Neutrophil (primary cell): ENCODE measurements around the gene EPHA2.

Source experiments
- H3K27ac ChIP-seq: fragments of 200-600 bp; sonication (generic); 2 replicates; pipeline ENCODE4 v1.5.1; 2016; ENCODE audit warnings: mild to moderate bottlenecking, moderate library complexity
- H3K27me3 ChIP-seq: fragments of 200-600 bp; sonication (generic); 2 replicates; pipeline ENCODE4 v1.6.0; 2016; ENCODE audit warnings: mild to moderate bottlenecking
- H3K36me3 ChIP-seq: fragments of 200-600 bp; sonication (generic); 2 replicates; pipeline ENCODE4 v1.5.1; 2017
- H3K4me1 ChIP-seq, 2 experiments: fragments of 200-600 bp in 1 of 2; sonication (generic) in 1 of 2; 1 replicate in 1 of 2; 2 replicates in 1 of 2; pipeline versions ENCODE4 v1.5.1 to v1.6.1; 2013 to 2016; ENCODE audit warnings: low read depth in 1 of 2, low read length in 1 of 2, mild to moderate bottlenecking in 1 of 2, moderate library complexity in 1 of 2; ENCODE audit not compliant: control insufficient read depth in 1 of 2, insufficient read depth in 1 of 2
- H3K4me3 ChIP-seq, 2 experiments: fragments of 200-600 bp in 1 of 2; sonication (generic) in 1 of 2; 1 replicate in 1 of 2; 2 replicates in 1 of 2; pipeline ENCODE4 v1.5.1; 2013 to 2016; ENCODE audit warnings: low read depth in 1 of 2, low read length in 1 of 2, mild to moderate bottlenecking in 1 of 2, moderate library complexity in 1 of 2
- H3K9me3 ChIP-seq: fragments of 200-600 bp; sonication (generic); 2 replicates; pipeline ENCODE4 v1.5.1; 2016
- CTCF ChIP-seq: fragments of 200-600 bp; sonication (generic); IDR thresholded peaks from 2 replicates; pipeline ENCODE4 v1.5.1; 2016; ENCODE audit warnings: antibody characterized with exemption

The EPHA2 gene

GRCh38 chr1:16120940-16121410, 34.9 kb downstream of the EPHA2 start:
- no peak overlapping the region for H3K27ac ChIP-seq
- H3K27me3 ChIP-seq, result no peaks in the 10 kb centered on the region
- no peaks in the 10 kb centered on the region for H3K36me3 ChIP-seq
- H3K4me3 ChIP-seq, result no peak overlapping the region
- no peak for TF ChIP-seq CTCF
- no peaks in the 10 kb centered on the region for H3K4me1 ChIP-seq
- no peaks in the 10 kb centered on the region for H3K9me3 ChIP-seq

GRCh38 chr1:16120407-16120806, 35.5 kb downstream of the EPHA2 start:
- Histone ChIP-seq H3K27ac (no peak overlapping the region), H3K27me3 (no peaks in the 10 kb centered on the region), H3K36me3 (no peaks in the 10 kb centered on the region), H3K4me1 (no peaks in the 10 kb centered on the region), H3K4me3 (no peak overlapping the region), H3K9me3 (no peaks in the 10 kb centered on the region)
- no peak for TF ChIP-seq CTCF

GRCh38 chr1:16119926-16120325, 35.9 kb downstream of the EPHA2 start:
- no peak for TF ChIP-seq CTCF
- Histone ChIP-seq H3K27me3 (no peaks in the 10 kb centered on the region), H3K36me3 (no peaks in the 10 kb centered on the region), H3K4me1 (no peaks in the 10 kb centered on the region), H3K9me3 (no peaks in the 10 kb centered on the region), H3K27ac (no peak overlapping the region), H3K4me3 (no peak overlapping the region)

- no peak for TF ChIP-seq CTCF
- no peak overlapping the region for H3K27ac ChIP-seq
- no peak overlapping the region for H3K4me3 ChIP-seq
- H3K36me3 ChIP-seq, result no peaks in the 10 kb centered on the region
- H3K4me1 ChIP-seq, result no peaks in the 10 kb centered on the region
- H3K27me3 ChIP-seq, result no peaks in the 10 kb centered on the region
- no peaks in the 10 kb centered on the region for H3K9me3 ChIP-seq
These were observed 36.4 kb downstream of the EPHA2 start for GRCh38 chr1:16119504-16119903.

GRCh38 chr1:16118706-16119105, 37.2 kb downstream of the EPHA2 start:
- Histone ChIP-seq H3K36me3 (no peaks in the 10 kb centered on the region), H3K27me3 (no peaks in the 10 kb centered on the region), H3K27ac (no peak overlapping the region), H3K4me3 (no peak overlapping the region), H3K9me3 (no peaks in the 10 kb centered on the region), H3K4me1 (no peaks in the 10 kb centered on the region)
- TF ChIP-seq CTCF, result no peak

- H3K9me3 ChIP-seq, result no peaks in the 10 kb centered on the region
- H3K27ac ChIP-seq, result no peak overlapping the region
- no peak overlapping the region for H3K4me3 ChIP-seq
- H3K36me3 ChIP-seq, result no peaks in the 10 kb centered on the region
- no peaks in the 10 kb centered on the region for H3K4me1 ChIP-seq
- H3K27me3 ChIP-seq, result no peaks in the 10 kb centered on the region
- TF ChIP-seq CTCF, result no peak
These were observed 37.9 kb downstream of the EPHA2 start for GRCh38 chr1:16117936-16118335.
